K562 (cell line): Measurements from ENCODE around the gene OTOGL. TPM values are rescaled to one million over a fixed set of nuclear protein-coding genes. Genes with fewer than 3 reads are reported as not detected.

Experiments
- ATAC-seq: fragments of 200-7000 bp; cut with Tn5 transposase; 3 replicates; pipeline ENCODE4 v1.9.1; 2020; ENCODE audit warnings: moderate library complexity
- BruUV-seq: library from RNA; stranded (reverse); fragments of 400-500 nt; replicated peaks from 2 replicates; lab custom pipeline; 2021; lab: Mats Ljungman, UMichigan
- CTCF ChIA-PET: fragments of 300-600 bp; formaldehyde crosslinking; extraction: SDS; loops from one replicate; lab custom pipeline; 2021; ENCODE audit warnings: low intra/inter-chr PET ratio; lab: Yijun Ruan, JAX
- POLR2A ChIA-PET: fragments of 300-600, 350-650 bp; sonication (Branson Sonifier 250); formaldehyde crosslinking; extraction: SDS; loops from one replicate; lab custom pipeline; 2021; ENCODE audit warnings: antibody characterized with exemption, inconsistent platforms; lab: Yijun Ruan, JAX
- DNase-seq, 4 experiments: peaks; one replicate each; pipeline versions ENCODE4 v3.0.0 to v3.0.0-alpha.2; 2011 to 2018; ENCODE audit warnings: low spot score in 3 of 4, mixed read lengths in 3 of 4; ENCODE audit errors: extremely low read depth in 1 of 4
- FAIRE-seq: peaks from 2 replicates; lab custom pipeline; 2011; peaks lifted over from hg19 to GRCh38; lab: Jason Lieb, UNC
- H2AFZ ChIP-seq: 2 replicates; pipeline ENCODE4 v1.6.0; 2011; ENCODE audit warnings: low read depth, low read length, control low read depth, inconsistent platforms
- H3K27ac ChIP-seq: fragments of 200-600 bp; 3 replicates; pipeline ENCODE4 v1.8.0; 2011; ENCODE audit warnings: low read depth, mild to moderate bottlenecking, control low read depth, inconsistent platforms, low read length, moderate library complexity, mixed read lengths; ENCODE audit errors: extremely low read depth
- H3K27me3 ChIP-seq, 2 experiments: fragments of 300-600 bp in 1 of 2; 2 replicates in 1 of 2; 3 replicates in 1 of 2; pipeline versions ENCODE4 v1.6.0 to v1.8.0; 2011; ENCODE audit warnings: inconsistent platforms in 2 of 2, low read length in 2 of 2, mild to moderate bottlenecking in 1 of 2, mixed read lengths in 1 of 2, moderate library complexity in 1 of 2; ENCODE audit not compliant: control insufficient read depth in 2 of 2, insufficient read depth in 2 of 2
- H3K36me3 ChIP-seq: fragments of 300-600 bp; 3 replicates; pipeline ENCODE4 v1.8.0; 2011; ENCODE audit warnings: mild to moderate bottlenecking, low read length, inconsistent platforms; ENCODE audit not compliant: control insufficient read depth, insufficient read depth
- H3K4me1 ChIP-seq, 2 experiments: fragments of 200-600 bp in 1 of 2; replicated peaks in 1 of 2; 2 replicates in 1 of 2; 3 replicates in 1 of 2; pipeline versions ENCODE4 v1.5.1 to v1.8.0; 2011; ENCODE audit warnings: inconsistent platforms in 2 of 2, low read length in 2 of 2, mild to moderate bottlenecking in 1 of 2, mixed read lengths in 1 of 2, moderate library complexity in 1 of 2; ENCODE audit not compliant: control insufficient read depth in 2 of 2, insufficient read depth in 2 of 2
- H3K4me2 ChIP-seq: 2 replicates; pipeline ENCODE4 v1.6.1; 2011; ENCODE audit warnings: low read length, control low read depth, inconsistent platforms, mixed read lengths; ENCODE audit not compliant: insufficient read depth
- H3K4me3 ChIP-seq: fragments of 200-600 bp; sonication (generic), shearing (Covaris generic); 2 replicates; pipeline ENCODE4 v1.5.1; 2016; ENCODE audit warnings: control low read depth, inconsistent platforms
- H3K79me2 ChIP-seq: fragments of 200-600 bp; 3 replicates; pipeline ENCODE4 v1.8.0; 2011; ENCODE audit warnings: low read length, inconsistent platforms; ENCODE audit not compliant: control insufficient read depth, insufficient read depth
- H3K9ac ChIP-seq, 2 experiments: 2 replicates each; pipeline versions ENCODE4 v1.6.0 to v1.6.1; 2011; ENCODE audit warnings: low read depth in 2 of 2, low read length in 2 of 2, control low read depth in 1 of 2, inconsistent platforms in 1 of 2, mild to moderate bottlenecking in 1 of 2, mixed read lengths in 1 of 2; ENCODE audit not compliant: insufficient read depth in 1 of 2
- H3K9me1 ChIP-seq: one replicate; pipeline ENCODE4 v1.6.0; 2011; ENCODE audit warnings: inconsistent platforms, mild to moderate bottlenecking, low read length, moderate library complexity; ENCODE audit not compliant: control insufficient read depth, insufficient read depth
- H3K9me3 ChIP-seq: replicated peaks from 2 replicates; pipeline ENCODE4 v1.5.1; 2011; ENCODE audit warnings: low read depth, low read length, inconsistent platforms; ENCODE audit not compliant: control insufficient read depth, insufficient read depth
- H4K20me1 ChIP-seq: replicated peaks from 2 replicates; pipeline ENCODE4 v1.6.1; 2011; ENCODE audit warnings: low read length, inconsistent platforms, mixed read lengths; ENCODE audit not compliant: control insufficient read depth, insufficient read depth
- ATF4 ChIP-seq: fragments of 450-650 bp; formaldehyde crosslinking; IDR thresholded peaks from 2 replicates; pipeline ENCODE4 v1.4.0; 2022; ENCODE audit warnings: mild to moderate bottlenecking, moderate library complexity
- BCOR ChIP-seq: fragments of 450-650 bp; IDR thresholded peaks from 2 replicates; pipeline ENCODE4 v1.6.1; 2016
- FOSL1 ChIP-seq: fragments of 200-800 bp; sonication (Bioruptor generic); conservative IDR thresholded peaks from 2 replicates; pipeline ENCODE4 v1.6.1; 2016; ENCODE audit warnings: missing genetic modification characterization, missing compliant biosample characterization
- FOXK2 ChIP-seq, 2 experiments: fragments of 450-650 bp; IDR thresholded peaks in 1 of 2; conservative IDR thresholded peaks in 1 of 2; 2 replicates each; pipeline ENCODE4 v1.6.1; 2016; ENCODE audit warnings: low read depth in 2 of 2, mild to moderate bottlenecking in 1 of 2
- NR1H2 ChIP-seq: sonication (generic); formaldehyde crosslinking; IDR thresholded peaks from 2 replicates; pipeline ENCODE4 v1.4.0; 2020; ENCODE audit warnings: mild to moderate bottlenecking, missing genetic modification reagents
- NR4A1 ChIP-seq, 2 experiments: fragments of 250-450 bp in 1 of 2; fragments of 450-650 bp in 1 of 2; sonication (Bioruptor Pico) in 1 of 2; IDR thresholded peaks; 2 replicates each; pipeline versions ENCODE4 v1.4.0 to v1.6.1; 2016 to 2020; ENCODE audit warnings: mild to moderate bottlenecking in 2 of 2, missing compliant biosample characterization in 1 of 2, missing genetic modification characterization in 1 of 2, moderate library complexity in 1 of 2
- PHB ChIP-seq: fragments of 250-450 bp; sonication (Bioruptor Pico); IDR thresholded peaks from 2 replicates; pipeline ENCODE4 v1.5.0; 2021
- RBM15 ChIP-seq: fragments of 200-400 bp; formaldehyde crosslinking; IDR thresholded peaks from 2 replicates; pipeline ENCODE4 v1.6.1; 2018; ENCODE audit warnings: mild to moderate bottlenecking, low read length, moderate library complexity; ENCODE audit not compliant: insufficient read depth
- ZNF175 ChIP-seq: fragments of 200-800 bp; sonication (Bioruptor generic); IDR thresholded peaks from 2 replicates; pipeline ENCODE4 v1.6.1; 2016; ENCODE audit warnings: low read depth, mild to moderate bottlenecking, missing genetic modification characterization, missing compliant biosample characterization
- WGBS: fragments of 100-300 bp; shearing (Covaris generic); methylation state at CpG from one replicate; pipeline ENCODE4 v1.1.6; 2016; ENCODE audit warnings: low coverage, mixed read lengths; ENCODE audit not compliant: insufficient coverage; ENCODE audit errors: missing lambda C conversion rate; 5-methylcytosine and 5-hydroxymethylcytosine counted together
- in situ Hi-C: fragments of 300-500 bp; cut with MboI; formaldehyde crosslinking; loops from 4 replicates; pipeline ENCODE4 v1.15.0; 2018; ENCODE audit warnings: inconsistent platforms, mixed read lengths
- intact Hi-C: fragments of 100-400 bp; cut with micrococcal nuclease; formaldehyde crosslinking; loops from 2 replicates; pipeline ENCODE4 v1.14.2; 2022
- polyA plus RNA-seq, 8 experiments: library from polyadenylated mRNA; depleted of rRNA in 4 of 8; stranded (reverse) in 5 of 8; unstranded in 3 of 8; fragments of >200 nt; fragmentation: Nextera tagmentation in 2 of 8; fragmentation: Illumina TruSeq in 1 of 8; extraction: Ambion mirVana in 2 of 8; extraction: Trizol in 1 of 8; gene quantifications; 2 replicates each; pipeline versions ENCODE4 v1.2.1 to v1.2.3, GENCODE V29; 2011 to 2014; ENCODE audit warnings: inconsistent platforms in 1 of 8, missing spikeins in 1 of 8
- total RNA-seq, 7 experiments: library from RNA; depleted of rRNA in 6 of 7; stranded (reverse); fragments of >200 nt in 6 of 7; fragmentation: Illumina TruSeq in 2 of 7; extraction: Trizol in 2 of 7; gene quantifications; 2 replicates each; pipeline versions ENCODE4 v1.2.1 to v1.2.3, GENCODE V29; 2011 to 2021; ENCODE audit warnings: low replicate concordance in 1 of 7
- TF ChIP-seq, protein P1 (sequence below): conservative IDR thresholded peaks from 2 replicates; pipeline ENCODE4 v1.6.1; 2011; ENCODE audit warnings: low read depth, mild to moderate bottlenecking, low read length; ENCODE audit not compliant: control insufficient read depth
- TF ChIP-seq, protein P2 (sequence below): fragments of 450-650 bp; conservative IDR thresholded peaks from 2 replicates; pipeline ENCODE4 v1.6.1; 2016; ENCODE audit warnings: missing genetic modification characterization, low read depth, mild to moderate bottlenecking, missing compliant biosample characterization, moderate library complexity

The OTOGL gene
- total and polyA plus RNA-seq, 9 of the 15 experiments (the other 6 are each of a cell fraction or from before 2014, with no cell fraction given), result 0.02 to 0.03 TPM; not detected in 7

DNA sequence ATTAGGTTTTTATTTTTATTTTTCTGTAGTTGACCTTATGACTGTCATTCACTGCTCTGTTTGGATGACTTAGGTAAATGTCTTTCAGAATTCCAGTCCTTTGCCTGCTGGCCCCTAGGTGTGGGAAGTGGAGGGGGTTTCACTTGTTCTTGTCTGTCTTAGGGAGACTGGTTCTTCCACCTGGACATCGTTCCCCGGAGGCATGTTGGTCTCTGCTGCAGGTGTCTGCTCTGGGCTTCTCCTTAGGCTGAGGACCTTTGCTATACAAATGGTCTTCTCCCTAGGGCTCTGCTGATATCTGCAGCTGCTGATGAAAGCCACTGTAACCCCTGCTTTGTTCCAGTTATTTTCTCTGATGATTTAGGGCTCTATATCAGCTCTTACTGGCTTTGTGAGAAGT lies 97.1 kb downstream of the OTOGL start:
- H3K27ac ChIP-seq, result no peak overlapping the region
- intact Hi-C loops (no loop called here), in situ Hi-C loops (no loop called here)
- no peak for DNase-seq
- no peaks in the 10 kb centered on the region for H3K27me3 ChIP-seq
- H3K9me1 ChIP-seq, result no peaks in the 10 kb centered on the region
- no TSS peak for BruUV-seq
- H3K36me3 ChIP-seq, result no peaks in the 10 kb centered on the region
- ChIA-PET POLR2A (no interaction called here), CTCF (no interaction called here)
- no peak overlapping the region for H3K9ac ChIP-seq
- H2AFZ ChIP-seq, result no peak overlapping the region
- WGBS, result 2% methylated on average over 2 of the region's 2 CpGs
- H3K4me1 ChIP-seq, result no peaks in the 10 kb centered on the region
- no peak for TF ChIP-seq NR1H2 (CRISPR knock-in tag)
- TF ChIP-seq ATF4 (CRISPR knock-in tag), result 0 out of 2 replicates have a peak, but pooled peaks have one; percentile 50
- no peaks in the 10 kb centered on the region for H3K9me3 ChIP-seq
- H3K4me3 ChIP-seq, result no peak overlapping the region
- no peak for ATAC-seq
- H3K79me2 ChIP-seq, result no peaks in the 10 kb centered on the region
- no peaks in the 10 kb centered on the region for H4K20me1 ChIP-seq
- H3K4me2 ChIP-seq, result no peak overlapping the region
- FAIRE-seq, result no peak

GRCh38 chr12:80198782-80199337 lies 99.5 kb downstream of the OTOGL start:
- no peak for ATAC-seq
- ChIA-PET CTCF (no interaction called here), POLR2A (no interaction called here)
- Histone ChIP-seq H4K20me1 (no peaks in the 10 kb centered on the region), H2AFZ (no peak overlapping the region), H3K9ac (no peak overlapping the region), H3K4me3 (no peak overlapping the region), H3K9me3 (no peaks in the 10 kb centered on the region), H3K79me2 (no peaks in the 10 kb centered on the region), H3K4me2 (no peak overlapping the region), H3K4me1 (no peaks in the 10 kb centered on the region), H3K27me3 (no peaks in the 10 kb centered on the region), H3K36me3 (no peaks in the 10 kb centered on the region), H3K9me1 (no peaks in the 10 kb centered on the region), H3K27ac (no peak overlapping the region)
- no peak for DNase-seq
- in situ Hi-C loops (no loop called here), intact Hi-C loops (no loop called here)
- FAIRE-seq, result no peak
- no TSS peak for BruUV-seq
- 0% methylated on average over 1 of the region's 1 CpG for WGBS
- TF ChIP-seq FOXK2 (conservative IDR thresholded peaks at IDR 0.05 in 1 of 2, IDR thresholded peaks at IDR 0.05 in 1 of 2; ENCODE audit: low read depth in 2 of 2), result no peak
- TF ChIP-seq PHB (CRISPR knock-in tag), result no peak
- TF ChIP-seq, protein P1, sequence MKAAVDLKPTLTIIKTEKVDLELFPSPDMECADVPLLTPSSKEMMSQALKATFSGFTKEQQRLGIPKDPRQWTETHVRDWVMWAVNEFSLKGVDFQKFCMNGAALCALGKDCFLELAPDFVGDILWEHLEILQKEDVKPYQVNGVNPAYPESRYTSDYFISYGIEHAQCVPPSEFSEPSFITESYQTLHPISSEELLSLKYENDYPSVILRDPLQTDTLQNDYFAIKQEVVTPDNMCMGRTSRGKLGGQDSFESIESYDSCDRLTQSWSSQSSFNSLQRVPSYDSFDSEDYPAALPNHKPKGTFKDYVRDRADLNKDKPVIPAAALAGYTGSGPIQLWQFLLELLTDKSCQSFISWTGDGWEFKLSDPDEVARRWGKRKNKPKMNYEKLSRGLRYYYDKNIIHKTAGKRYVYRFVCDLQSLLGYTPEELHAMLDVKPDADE, result no peak
- no peak for TF ChIP-seq NR4A1 (CRISPR knock-in tag; IDR thresholded peaks at IDR 0.05)
- TF ChIP-seq NR4A1 (tag; IDR thresholded peaks at IDR 0.05), result no peak
- TF ChIP-seq, protein P2, sequence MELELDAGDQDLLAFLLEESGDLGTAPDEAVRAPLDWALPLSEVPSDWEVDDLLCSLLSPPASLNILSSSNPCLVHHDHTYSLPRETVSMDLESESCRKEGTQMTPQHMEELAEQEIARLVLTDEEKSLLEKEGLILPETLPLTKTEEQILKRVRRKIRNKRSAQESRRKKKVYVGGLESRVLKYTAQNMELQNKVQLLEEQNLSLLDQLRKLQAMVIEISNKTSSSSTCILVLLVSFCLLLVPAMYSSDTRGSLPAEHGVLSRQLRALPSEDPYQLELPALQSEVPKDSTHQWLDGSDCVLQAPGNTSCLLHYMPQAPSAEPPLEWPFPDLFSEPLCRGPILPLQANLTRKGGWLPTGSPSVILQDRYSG (tag), result no peak
- no peak for TF ChIP-seq BCOR
- TF ChIP-seq RBM15, result no peak
- TF ChIP-seq ZNF175 (CRISPR knock-in tag), result no peak
- TF ChIP-seq FOSL1 (tag), result no peak
